ENCODE results near the gene GDPD2.
A peak's percentile ranks its signal among the peaks of the same experiment; 100 is the strongest.

The GDPD2 gene

DNA sequence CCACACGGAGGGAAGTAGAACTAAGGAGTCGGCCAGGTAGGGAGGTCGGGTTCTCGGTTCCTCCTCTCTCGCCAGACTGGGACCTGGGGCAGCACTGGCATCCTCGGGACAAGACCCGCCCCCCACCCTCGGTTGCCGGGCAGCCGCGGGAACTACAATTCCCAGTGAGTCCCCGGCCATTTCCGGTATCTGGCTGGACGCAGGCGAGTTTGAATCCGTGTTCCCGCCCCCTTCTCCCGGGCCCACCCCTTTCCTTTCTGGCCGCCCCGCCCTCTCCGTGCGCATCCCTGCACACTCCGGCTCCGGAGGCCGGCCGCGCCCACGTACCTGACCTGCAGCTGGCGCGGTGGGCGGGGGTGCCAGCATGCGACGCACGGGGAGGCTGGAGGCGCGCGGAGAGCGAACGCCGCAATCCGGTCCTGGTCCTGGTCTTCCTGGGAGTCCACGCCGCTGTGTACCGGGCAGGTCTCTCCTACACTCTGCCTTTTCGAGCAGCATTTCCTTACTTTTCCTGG, 11.3 kb downstream of the GDPD2 start:
- TF ChIP-seq, protein P1, sequence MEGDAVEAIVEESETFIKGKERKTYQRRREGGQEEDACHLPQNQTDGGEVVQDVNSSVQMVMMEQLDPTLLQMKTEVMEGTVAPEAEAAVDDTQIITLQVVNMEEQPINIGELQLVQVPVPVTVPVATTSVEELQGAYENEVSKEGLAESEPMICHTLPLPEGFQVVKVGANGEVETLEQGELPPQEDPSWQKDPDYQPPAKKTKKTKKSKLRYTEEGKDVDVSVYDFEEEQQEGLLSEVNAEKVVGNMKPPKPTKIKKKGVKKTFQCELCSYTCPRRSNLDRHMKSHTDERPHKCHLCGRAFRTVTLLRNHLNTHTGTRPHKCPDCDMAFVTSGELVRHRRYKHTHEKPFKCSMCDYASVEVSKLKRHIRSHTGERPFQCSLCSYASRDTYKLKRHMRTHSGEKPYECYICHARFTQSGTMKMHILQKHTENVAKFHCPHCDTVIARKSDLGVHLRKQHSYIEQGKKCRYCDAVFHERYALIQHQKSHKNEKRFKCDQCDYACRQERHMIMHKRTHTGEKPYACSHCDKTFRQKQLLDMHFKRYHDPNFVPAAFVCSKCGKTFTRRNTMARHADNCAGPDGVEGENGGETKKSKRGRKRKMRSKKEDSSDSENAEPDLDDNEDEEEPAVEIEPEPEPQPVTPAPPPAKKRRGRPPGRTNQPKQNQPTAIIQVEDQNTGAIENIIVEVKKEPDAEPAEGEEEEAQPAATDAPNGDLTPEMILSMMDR (IDR thresholded peaks at IDR 0.05; ENCODE audit: low read depth, low read length, missing control alignments), result no peak
- Histone ChIP-seq H3K36me3 (replicated peaks) (no peaks in the 10 kb centered on the region), H3K4me3 (ENCODE audit: low read depth, low read length) (peak overlapping the region; percentile 74), H3K27me3 (replicated peaks) (no peaks in the 10 kb centered on the region), H3K27ac (peak overlapping the region; percentile 33)
- in situ Hi-C loops (cut with HindIII; ENCODE audit: low pct_ligation_motif_present, low sequenced_read_pairs), result no loop called here
- DNase-seq, result peak; percentile 81

- DNase-seq, result no peak
- peak overlapping the region; percentile 33 for H3K27ac ChIP-seq
- in situ Hi-C loops (cut with HindIII; ENCODE audit: low pct_ligation_motif_present, low sequenced_read_pairs), result no loop called here
- TF ChIP-seq, protein P1 (IDR thresholded peaks at IDR 0.05; ENCODE audit: low read depth, low read length, missing control alignments), result no peak
- peak overlapping the region; percentile 74 for H3K4me3 ChIP-seq (ENCODE audit: low read depth, low read length)
- no peaks in the 10 kb centered on the region for H3K36me3 ChIP-seq (replicated peaks)
- H3K27me3 ChIP-seq (replicated peaks), result no peaks in the 10 kb centered on the region
Measured at GRCh38 chrX:70434914-70435586, 11.9 kb downstream of the GDPD2 start.

DNA sequence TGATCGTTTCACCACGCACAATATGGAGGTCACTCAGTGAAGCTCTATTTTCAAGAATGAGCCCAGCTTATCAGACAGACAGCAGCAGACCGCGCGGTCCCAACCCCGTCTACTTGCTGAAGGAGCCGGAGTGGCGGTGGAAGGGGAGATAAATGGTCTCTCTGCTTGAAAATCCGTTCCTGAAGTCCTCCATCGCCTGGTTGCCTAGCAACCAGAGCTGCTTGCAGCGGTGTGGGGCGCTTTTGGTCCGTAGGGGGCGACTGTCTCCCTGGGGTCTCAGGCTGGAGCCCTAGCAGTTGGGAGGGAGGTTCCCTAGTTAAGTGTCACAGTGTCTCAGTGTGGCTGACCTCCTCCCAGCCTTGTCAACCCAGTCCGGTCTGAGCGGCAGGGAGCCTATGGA, 13.2 kb downstream of the GDPD2 start:
- no peaks in the 10 kb centered on the region for H3K27me3 ChIP-seq (replicated peaks)
- in situ Hi-C loops (cut with HindIII; ENCODE audit: low pct_ligation_motif_present, low sequenced_read_pairs), result no loop called here
- no peak for DNase-seq
- H3K27ac ChIP-seq, result no peak overlapping the region
- no peak overlapping the region for H3K4me3 ChIP-seq (ENCODE audit: low read depth, low read length)
- H3K36me3 ChIP-seq (replicated peaks), result no peaks in the 10 kb centered on the region
- TF ChIP-seq, protein P1 (IDR thresholded peaks at IDR 0.05; ENCODE audit: low read depth, low read length, missing control alignments), result peak; percentile 35

- no peak overlapping the region for H3K4me3 ChIP-seq (ENCODE audit: low read depth, low read length)
- TF ChIP-seq, protein P1 (IDR thresholded peaks at IDR 0.05; ENCODE audit: low read depth, low read length, missing control alignments), result no peak
- no peak overlapping the region for H3K27ac ChIP-seq
- no peak for DNase-seq
- H3K36me3 ChIP-seq (replicated peaks), result no peaks in the 10 kb centered on the region
- H3K27me3 ChIP-seq (replicated peaks), result no peaks in the 10 kb centered on the region
- in situ Hi-C loops (cut with HindIII; ENCODE audit: low pct_ligation_motif_present, low sequenced_read_pairs), result no loop called here
Measured at GRCh38 chrX:70437011-70437410, 13.9 kb downstream of the GDPD2 start.

DNA sequence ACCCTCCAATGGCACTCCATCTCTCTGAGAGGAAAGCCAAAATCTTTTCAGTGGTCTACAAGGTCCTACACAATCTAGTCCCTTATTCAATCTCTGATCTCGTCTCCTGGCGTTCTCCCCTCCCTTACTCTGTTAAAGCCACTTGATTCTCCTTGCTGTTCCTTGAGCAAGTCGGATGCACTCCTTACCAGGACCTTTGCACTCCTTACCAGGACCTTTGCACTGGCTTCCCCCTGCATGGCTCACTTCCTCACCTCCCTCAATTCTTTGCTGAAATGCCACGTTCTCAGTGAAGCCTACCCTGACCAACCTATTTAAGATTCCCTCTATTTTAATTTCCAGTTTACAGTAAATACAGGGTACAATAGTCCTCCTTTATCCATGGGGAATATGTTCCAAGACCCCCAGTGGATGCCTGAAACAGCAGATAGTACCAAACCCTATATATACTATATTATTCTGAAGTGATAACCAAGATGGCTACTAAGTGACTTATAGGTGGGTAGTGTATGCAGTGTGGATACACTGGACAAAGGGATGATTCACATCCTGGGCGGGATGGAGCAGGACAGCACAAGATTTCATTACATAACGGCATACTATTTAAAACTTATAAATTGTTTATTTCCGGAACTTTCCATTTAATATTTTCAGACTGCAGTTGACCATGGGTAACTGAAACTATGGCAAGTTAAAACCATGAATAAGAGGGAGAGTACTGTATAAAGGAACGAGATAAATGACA, 15.0 kb downstream of the GDPD2 start:
- TF ChIP-seq, protein P1 (IDR thresholded peaks at IDR 0.05; ENCODE audit: low read depth, low read length, missing control alignments), result no peak
- no peaks in the 10 kb centered on the region for H3K36me3 ChIP-seq (replicated peaks)
- DNase-seq, result no peak
- no peak overlapping the region for H3K4me3 ChIP-seq (ENCODE audit: low read depth, low read length)
- no peak overlapping the region for H3K27ac ChIP-seq
- H3K27me3 ChIP-seq (replicated peaks), result no peaks in the 10 kb centered on the region
- in situ Hi-C loops (cut with HindIII; ENCODE audit: low pct_ligation_motif_present, low sequenced_read_pairs), result no loop called here

Measured in brain microvascular endothelial cell (primary cell).